ENCODE data around the gene ANTXRL.

- TF ChIP-seq CTCF (IDR thresholded peaks at IDR 0.05) (no peak), POLR2A (IDR thresholded peaks at IDR 0.05) (no peak)
Measured at GRCh38 chr10:46286991-46287693, at the start of gene ANTXRL.

Data from esophagus squamous epithelium (tissue), 4 donors.